ENCODE data around the gene MAP3K9. TPM values are rescaled to one million over a fixed set of nuclear protein-coding genes. Genes with fewer than 3 reads are reported as not detected.

MAP3K9 gene
- total and polyA plus RNA-seq, 2 donors (not counting 3 experiments of a cell fraction or from before 2014, with no cell fraction given), result 0.06 to 0.11 TPM

DNA sequence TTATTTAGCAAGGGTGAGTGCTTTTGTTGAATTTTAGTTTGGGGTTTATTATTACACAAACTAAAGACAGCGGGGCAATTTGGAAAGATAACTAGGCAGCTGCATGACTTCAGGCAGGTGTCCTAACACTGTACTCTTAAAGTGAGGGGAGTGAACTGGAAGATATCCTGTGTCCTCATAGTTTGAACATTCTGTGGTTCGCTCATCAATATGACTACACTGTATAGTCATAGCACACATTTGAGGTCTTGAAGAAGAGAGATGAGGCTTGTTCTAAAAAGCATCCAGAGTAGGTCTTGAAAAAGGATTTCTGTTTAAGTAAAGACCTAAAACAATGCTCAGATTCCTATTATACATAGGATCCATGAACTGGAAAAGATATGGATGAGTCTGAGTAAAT is 1.7 kb upstream of the MAP3K9 start:
- no peak for FAIRE-seq

More for the DNA sequence above, 1.7 kb upstream of the MAP3K9 start:
- Histone ChIP-seq H3K27me3 (ENCODE audit: control insufficient read depth in 2 of 2, insufficient read depth in 2 of 2, low read length in 2 of 2) (peaks cover 40 to 50% of the 10 kb centered on the region in 2 experiments), H3K4me1 (ENCODE audit: control insufficient read depth, extremely low read depth, insufficient read depth, low read length) (peaks cover 3% of the 10 kb centered on the region), H3K4me2 (ENCODE audit: insufficient read depth, low read length) (no peak overlapping the region), H3K9me1 (replicated peaks; ENCODE audit: control insufficient read depth, extremely low read depth, insufficient read depth, low read length) (no peaks in the 10 kb centered on the region), H2AFZ (ENCODE audit: low read depth, low read length) (no peak overlapping the region), H3K4me3 (replicated peaks in 1 of 3; ENCODE audit: insufficient read depth in 1 of 3, low read depth in 1 of 3, low read length in 3 of 3) (no peak overlapping the region), H3K36me3 (ENCODE audit: control insufficient read depth in 2 of 2, extremely low read depth in 1 of 2, insufficient read depth in 2 of 2, low read length in 2 of 2) (no peaks in the 10 kb centered on the region), H3K9ac (replicated peaks; ENCODE audit: extremely low read depth, insufficient read depth, low read length) (no peak overlapping the region), H4K20me1 (replicated peaks; ENCODE audit: control insufficient read depth, extremely low read depth, insufficient read depth, low read length) (no peaks in the 10 kb centered on the region), H3K9me3 (replicated peaks; ENCODE audit: control insufficient read depth, insufficient read depth, low read length) (no peaks in the 10 kb centered on the region), H3K79me2 (ENCODE audit: control insufficient read depth, insufficient read depth, low read length) (no peaks in the 10 kb centered on the region), H3K27ac (ENCODE audit: insufficient read depth, low read depth, low read length) (no peak overlapping the region)
- intact Hi-C loops (cut with micrococcal nuclease) (no loop called here), dilution Hi-C loops (cut with MboI; ENCODE audit: extremely low pct_ligation_motif_present, low sequenced_read_pairs) (no loop called here)
- DNase-seq (ENCODE audit: low read depth, low spot score), result no peak
- no TSS peak for BruUV-seq (replicated peaks)
- POLR2A ChIA-PET, result no interaction called here
- TF ChIP-seq GATA2 (IDR thresholded peaks at IDR 0.05; ENCODE audit: insufficient read depth, insufficient read length, low read depth, low read length) (no peak), FOS (IDR thresholded peaks at IDR 0.05; ENCODE audit: borderline replicate concordance, insufficient read depth, low read length) (no peak), EZH2 (IDR thresholded peaks at IDR 0.05; ENCODE audit: borderline replicate concordance, low read depth, low read length, severe bottlenecking) (no peak), JUN (IDR thresholded peaks at IDR 0.05; ENCODE audit: borderline replicate concordance, insufficient read depth, insufficient read length, low read depth) (no peak), POLR2A (IDR thresholded peaks at IDR 0.05; ENCODE audit: low read depth, low read length) (no peak), MYC (IDR thresholded peaks at IDR 0.05; ENCODE audit: low read depth, low read length) (no peak), POLR2AphosphoS5 (IDR thresholded peaks at IDR 0.05; ENCODE audit: insufficient read depth, low read depth, low read length) (no peak)
- TF ChIP-seq, protein P1, sequence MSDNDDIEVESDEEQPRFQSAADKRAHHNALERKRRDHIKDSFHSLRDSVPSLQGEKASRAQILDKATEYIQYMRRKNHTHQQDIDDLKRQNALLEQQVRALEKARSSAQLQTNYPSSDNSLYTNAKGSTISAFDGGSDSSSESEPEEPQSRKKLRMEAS (IDR thresholded peaks at IDR 0.05; ENCODE audit: insufficient read depth, insufficient read length), result no peak
- TF ChIP-seq, protein P2, sequence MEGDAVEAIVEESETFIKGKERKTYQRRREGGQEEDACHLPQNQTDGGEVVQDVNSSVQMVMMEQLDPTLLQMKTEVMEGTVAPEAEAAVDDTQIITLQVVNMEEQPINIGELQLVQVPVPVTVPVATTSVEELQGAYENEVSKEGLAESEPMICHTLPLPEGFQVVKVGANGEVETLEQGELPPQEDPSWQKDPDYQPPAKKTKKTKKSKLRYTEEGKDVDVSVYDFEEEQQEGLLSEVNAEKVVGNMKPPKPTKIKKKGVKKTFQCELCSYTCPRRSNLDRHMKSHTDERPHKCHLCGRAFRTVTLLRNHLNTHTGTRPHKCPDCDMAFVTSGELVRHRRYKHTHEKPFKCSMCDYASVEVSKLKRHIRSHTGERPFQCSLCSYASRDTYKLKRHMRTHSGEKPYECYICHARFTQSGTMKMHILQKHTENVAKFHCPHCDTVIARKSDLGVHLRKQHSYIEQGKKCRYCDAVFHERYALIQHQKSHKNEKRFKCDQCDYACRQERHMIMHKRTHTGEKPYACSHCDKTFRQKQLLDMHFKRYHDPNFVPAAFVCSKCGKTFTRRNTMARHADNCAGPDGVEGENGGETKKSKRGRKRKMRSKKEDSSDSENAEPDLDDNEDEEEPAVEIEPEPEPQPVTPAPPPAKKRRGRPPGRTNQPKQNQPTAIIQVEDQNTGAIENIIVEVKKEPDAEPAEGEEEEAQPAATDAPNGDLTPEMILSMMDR (IDR thresholded peaks at IDR 0.05; ENCODE audit: extremely low read depth in 1 of 2, insufficient read depth in 1 of 2, low read depth in 1 of 2, low read length in 2 of 2), result no peak
- CTCF ChIA-PET, result no interaction called here
